SU-DHL-6 (cell line): Measurements from ENCODE around the gene DNAI2.

Source experiments
- H2AFZ ChIP-seq: fragments of 200-600 bp; sonication (generic); 2 replicates; pipeline ENCODE4 v1.6.1; 2014; ENCODE audit warnings: low read depth, mild to moderate bottlenecking, moderate library complexity, mixed read lengths, antibody characterized with exemption, low read length; ENCODE audit not compliant: severe bottlenecking
- H3F3A ChIP-seq: fragments of 200-600 bp; shearing (Covaris generic); 2 replicates; pipeline ENCODE4 v1.6.0; 2016; ENCODE audit warnings: antibody characterized with exemption, mild to moderate bottlenecking; ENCODE audit not compliant: insufficient read depth
- H3K27ac ChIP-seq: fragments of 200-600 bp; sonication (generic); 2 replicates; pipeline ENCODE4 v1.5.1; 2016; ENCODE audit warnings: low read depth, mild to moderate bottlenecking, low read length, moderate library complexity, mixed read lengths
- H3K27me3 ChIP-seq: fragments of 200-600 bp; sonication (generic), shearing (Covaris generic); 2 replicates; pipeline ENCODE4 v1.6.0; 2014; ENCODE audit warnings: mild to moderate bottlenecking, low read length
- H3K36me3 ChIP-seq: fragments of 200-600 bp; sonication (generic); 2 replicates; pipeline ENCODE4 v1.6.1; 2014; ENCODE audit warnings: mild to moderate bottlenecking, low read length, mixed read lengths
- H3K4me2 ChIP-seq: fragments of 300-600, 200-600 bp; shearing (Covaris generic), sonication (generic); 2 replicates; pipeline ENCODE4 v1.6.0; 2014; ENCODE audit warnings: low read length, low read depth, mild to moderate bottlenecking; ENCODE audit not compliant: poor library complexity, severe bottlenecking
- H3K4me3 ChIP-seq: fragments of 200-600 bp; sonication (generic); 2 replicates; pipeline ENCODE4 v1.5.1; 2014; ENCODE audit warnings: antibody characterized with exemption, low read length, mild to moderate bottlenecking, mixed read lengths; ENCODE audit not compliant: insufficient read depth, poor library complexity, severe bottlenecking
- H3K79me2 ChIP-seq: fragments of 200-600 bp; sonication (generic); 2 replicates; pipeline ENCODE4 v1.6.1; 2014; ENCODE audit warnings: mild to moderate bottlenecking, low read length, moderate library complexity; ENCODE audit not compliant: insufficient read depth
- H3K9ac ChIP-seq: fragments of 200-600 bp; sonication (generic); 2 replicates; pipeline ENCODE4 v1.7.0; 2014; ENCODE audit warnings: mild to moderate bottlenecking, low read length
- H3K9me2 ChIP-seq: fragments of 200-600 bp; sonication (generic); replicated peaks from 2 replicates; pipeline ENCODE4 v1.6.1; 2014; ENCODE audit warnings: low read length; ENCODE audit not compliant: insufficient read depth
- H3K9me3 ChIP-seq: fragments of 200-600 bp; sonication (generic); 2 replicates; pipeline ENCODE4 v1.6.1; 2014; ENCODE audit warnings: low read length, mixed read lengths; ENCODE audit not compliant: insufficient read depth
- H4K20me1 ChIP-seq: fragments of 200-600 bp; sonication (generic); 2 replicates; pipeline ENCODE4 v1.6.1; 2014; ENCODE audit warnings: low read depth, mild to moderate bottlenecking, antibody characterized with exemption, low read length, moderate library complexity, mixed read lengths
- CTCF ChIP-seq: fragments of 200-600 bp; sonication (generic); IDR thresholded peaks from one replicate; pipeline ENCODE4 v1.5.1; 2017; ENCODE audit warnings: antibody characterized with exemption, mild to moderate bottlenecking, low read length, moderate library complexity; ENCODE audit not compliant: insufficient read depth, poor library complexity, severe bottlenecking
- EZH2phosphoT487 ChIP-seq: fragments of 200-600 bp; sonication (generic), shearing (Covaris generic); conservative IDR thresholded peaks from 2 replicates; pipeline ENCODE4 v1.6.1; 2018; ENCODE audit warnings: mild to moderate bottlenecking, antibody characterized with exemption, low read length, moderate library complexity, mixed read lengths

The DNAI2 gene

DNA sequence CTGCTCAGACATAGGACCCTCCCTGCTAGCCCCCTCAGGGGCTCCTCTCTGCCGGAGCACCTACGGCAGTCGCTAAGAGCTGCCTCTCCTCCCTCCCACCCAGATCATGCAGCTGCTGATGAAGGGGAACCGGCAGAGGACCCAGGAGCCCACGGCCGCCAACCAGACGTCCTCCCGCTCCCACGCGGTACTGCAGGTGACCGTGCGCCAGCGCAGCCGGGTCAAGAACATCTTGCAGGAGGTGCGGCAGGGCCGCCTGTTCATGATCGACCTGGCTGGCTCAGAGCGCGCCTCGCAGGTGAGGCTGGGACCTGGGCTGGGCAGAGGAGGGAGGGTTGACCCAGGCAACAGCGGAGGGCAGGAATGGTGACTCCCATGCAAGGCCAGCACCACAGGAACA, 70.6 kb downstream of the DNAI2 start:
- Histone ChIP-seq H3K27me3 (no peaks in the 10 kb centered on the region), H3K27ac (no peak overlapping the region), H3K4me3 (no peak overlapping the region), H3K4me2 (no peak overlapping the region), H4K20me1 (no peaks in the 10 kb centered on the region), H3K9ac (no peak overlapping the region), H3K79me2 (no peaks in the 10 kb centered on the region), H3F3A (no peaks in the 10 kb centered on the region), H2AFZ (no peak overlapping the region), H3K9me2 (no peaks in the 10 kb centered on the region), H3K9me3 (no peaks in the 10 kb centered on the region), H3K36me3 (no peaks in the 10 kb centered on the region)
- TF ChIP-seq CTCF: no peak
- TF ChIP-seq EZH2phosphoT487: no peak

GRCh38 chr17:74345433-74346241, 71.6 kb downstream of the DNAI2 start:
- H3K9ac ChIP-seq: no peak overlapping the region
- no peak overlapping the region for H3K27ac ChIP-seq
- H3K9me3 ChIP-seq: no peaks in the 10 kb centered on the region
- H3K4me3 ChIP-seq: no peak overlapping the region
- no peaks in the 10 kb centered on the region for H4K20me1 ChIP-seq
- no peaks in the 10 kb centered on the region for H3F3A ChIP-seq
- H3K9me2 ChIP-seq: no peaks in the 10 kb centered on the region
- no peak overlapping the region for H3K4me2 ChIP-seq
- no peak overlapping the region for H2AFZ ChIP-seq
- no peaks in the 10 kb centered on the region for H3K36me3 ChIP-seq
- no peaks in the 10 kb centered on the region for H3K27me3 ChIP-seq
- no peaks in the 10 kb centered on the region for H3K79me2 ChIP-seq
- TF ChIP-seq CTCF: no peak
- no peak for TF ChIP-seq EZH2phosphoT487

DNA sequence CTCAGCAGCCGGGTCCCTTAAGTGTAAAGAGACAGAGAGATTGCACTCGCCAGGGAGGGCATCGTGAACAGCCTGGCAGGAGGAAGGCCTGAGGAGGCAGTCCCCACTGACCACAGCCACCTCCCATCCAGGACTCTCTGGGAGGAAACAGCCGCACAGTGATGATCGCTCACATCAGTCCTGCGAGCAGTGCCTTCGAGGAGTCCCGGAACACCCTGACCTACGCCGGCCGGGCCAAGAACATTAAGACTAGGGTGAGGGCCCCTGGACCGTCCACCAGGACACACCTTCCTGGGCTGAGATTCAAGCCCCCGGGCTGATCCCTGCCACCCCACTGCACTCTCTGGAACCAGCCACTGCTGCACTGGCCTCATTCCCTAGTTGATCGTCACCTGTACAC, 73.6 kb downstream of the DNAI2 start:
- H3K9ac ChIP-seq: no peak overlapping the region
- no peaks in the 10 kb centered on the region for H3K27me3 ChIP-seq
- no peaks in the 10 kb centered on the region for H3K79me2 ChIP-seq
- no peaks in the 10 kb centered on the region for H3K36me3 ChIP-seq
- H3F3A ChIP-seq: no peaks in the 10 kb centered on the region
- H3K9me3 ChIP-seq: no peaks in the 10 kb centered on the region
- no peaks in the 10 kb centered on the region for H4K20me1 ChIP-seq
- H2AFZ ChIP-seq: no peak overlapping the region
- no peak overlapping the region for H3K27ac ChIP-seq
- no peak for TF ChIP-seq CTCF
- no peak for TF ChIP-seq EZH2phosphoT487
- no peak overlapping the region for H3K4me2 ChIP-seq
- H3K9me2 ChIP-seq: no peaks in the 10 kb centered on the region
- no peak overlapping the region for H3K4me3 ChIP-seq
